Activated CD4-positive, alpha-beta memory T cell treated with anti-CD3 and anti-CD28 coated beads for 36 hours (primary cell): ENCODE data around the gene NEK6. TPM values are rescaled to one million over a fixed set of nuclear protein-coding genes. Genes with fewer than 3 reads are reported as not detected.
A peak's percentile ranks its signal among the peaks of the same experiment; 100 is the strongest.
"Not testable (repeated sequence)": the region's sequence is repeated elsewhere in the genome, so short reads cannot be mapped to it uniquely, and the experiment has no call there.

Source experiments
- CTCF ChIA-PET: fragments of 350-600 bp; sonication (Branson Sonifier 250); formaldehyde crosslinking; loops from one replicate; lab custom pipeline; 2021; ENCODE audit warnings: antibody characterized with exemption, inconsistent platforms; lab: Charles Lee
- POLR2A ChIA-PET: fragments of 350-600 bp; sonication (Branson Sonifier 250); formaldehyde crosslinking; loops from one replicate; lab custom pipeline; 2021; ENCODE audit warnings: antibody characterized with exemption; lab: Charles Lee
- DNase-seq: peaks from one replicate; pipeline ENCODE4 v3.0.0-alpha.2; 2020
- H3K27ac Mint-ChIP-seq: one replicate; pipeline ENCODE4 v1.8.0; 2021; ENCODE audit warnings: mixed read lengths
- H3K27me3 Mint-ChIP-seq: one replicate; pipeline ENCODE4 v1.8.0; 2021; ENCODE audit warnings: mixed read lengths
- H3K36me3 Mint-ChIP-seq: one replicate; pipeline ENCODE4 v1.8.0; 2021; ENCODE audit warnings: mixed read lengths
- H3K4me1 Mint-ChIP-seq: one replicate; pipeline ENCODE4 v1.8.0; 2021; ENCODE audit warnings: low read depth, mixed read lengths
- H3K4me3 Mint-ChIP-seq: one replicate; pipeline ENCODE4 v1.8.0; 2021; ENCODE audit warnings: mild to moderate bottlenecking, mixed read lengths
- H3K9me3 Mint-ChIP-seq: one replicate; pipeline ENCODE4 v1.8.0; 2021; ENCODE audit warnings: mixed read lengths
- intact Hi-C: fragments of 100-400 bp; cut with micrococcal nuclease; formaldehyde crosslinking; loops from one replicate; pipeline ENCODE4 v1.15.1; 2023
- total RNA-seq, 2 experiments: library from RNA; stranded (reverse); gene quantifications; one replicate each; pipeline ENCODE4 v1.2.3, GENCODE V29; 2021

Gene NEK6
- total RNA-seq, 2 experiments from 2014 or later: 16.1 to 18.8 TPM

DNA sequence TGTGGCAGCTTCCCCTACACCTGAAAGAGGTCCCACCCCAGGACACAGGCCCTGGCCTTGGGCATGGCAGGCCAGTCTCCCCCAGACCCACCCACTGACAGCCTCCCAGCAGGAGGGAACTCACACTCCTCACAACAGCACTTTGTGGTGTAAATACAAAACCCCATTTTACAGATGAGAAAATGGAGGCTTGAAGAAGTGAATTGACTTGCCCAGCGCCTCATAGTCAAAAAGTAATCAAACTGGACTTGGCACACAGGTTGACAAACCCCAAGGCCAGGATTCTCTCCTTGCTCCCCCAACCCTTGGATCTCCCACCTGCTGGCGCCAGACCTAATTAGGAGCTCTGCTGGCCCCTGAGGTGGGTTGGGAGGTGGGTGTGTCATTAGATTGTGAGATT lies 29.2 kb upstream of the NEK6 start:
- Mint-ChIP-seq H3K4me1 (no peaks in the 10 kb centered on the region), H3K9me3 (no peaks in the 10 kb centered on the region), H3K4me3 (no peak overlapping the region), H3K36me3 (no peaks in the 10 kb centered on the region), H3K27ac (no peak overlapping the region), H3K27me3 (peaks cover 1% of the 10 kb centered on the region)
- CTCF ChIA-PET: no interaction called here
- POLR2A ChIA-PET: no interaction called here
- intact Hi-C loops: no loop called here
- no peak for DNase-seq

DNA sequence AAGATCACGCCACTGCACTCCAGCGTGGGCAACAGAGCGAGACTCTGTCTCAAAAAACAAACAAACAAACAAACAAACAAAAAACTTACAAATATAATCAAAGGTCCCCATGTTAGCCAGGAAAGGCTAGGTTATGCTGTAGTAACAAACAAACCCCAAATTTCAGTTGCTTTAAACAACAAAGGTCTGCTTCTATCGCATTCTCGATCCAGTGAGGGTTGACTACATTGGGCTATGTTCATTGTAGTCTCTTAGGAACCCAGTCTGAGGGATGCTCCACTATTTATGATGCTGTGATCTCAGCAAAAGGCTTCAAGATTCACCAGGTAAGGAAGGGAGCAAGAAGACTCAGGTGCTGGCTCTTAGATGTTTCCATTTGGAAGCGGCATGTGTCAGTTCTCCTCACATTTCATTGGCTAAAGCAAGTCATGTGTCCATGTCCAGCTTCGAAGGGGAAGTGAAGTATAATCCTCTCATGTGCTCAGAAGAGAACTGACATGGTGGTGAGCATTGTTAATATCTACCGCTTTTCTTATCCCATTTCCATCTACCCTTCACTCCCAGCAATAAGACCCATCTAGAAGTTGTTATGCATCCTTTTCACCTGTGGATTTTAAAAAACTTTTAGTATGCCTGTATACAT lies 26.5 kb upstream of the NEK6 start:
- H3K27ac Mint-ChIP-seq: no peak overlapping the region
- no peaks in the 10 kb centered on the region for H3K9me3 Mint-ChIP-seq
- no peaks in the 10 kb centered on the region for H3K4me1 Mint-ChIP-seq
- CTCF ChIA-PET: no interaction called here
- peaks cover 1% of the 10 kb centered on the region for H3K27me3 Mint-ChIP-seq
- intact Hi-C loops: no loop called here
- no peak for DNase-seq
- no peaks in the 10 kb centered on the region for H3K36me3 Mint-ChIP-seq
- POLR2A ChIA-PET: no interaction called here
- H3K4me3 Mint-ChIP-seq: no peak overlapping the region

DNA sequence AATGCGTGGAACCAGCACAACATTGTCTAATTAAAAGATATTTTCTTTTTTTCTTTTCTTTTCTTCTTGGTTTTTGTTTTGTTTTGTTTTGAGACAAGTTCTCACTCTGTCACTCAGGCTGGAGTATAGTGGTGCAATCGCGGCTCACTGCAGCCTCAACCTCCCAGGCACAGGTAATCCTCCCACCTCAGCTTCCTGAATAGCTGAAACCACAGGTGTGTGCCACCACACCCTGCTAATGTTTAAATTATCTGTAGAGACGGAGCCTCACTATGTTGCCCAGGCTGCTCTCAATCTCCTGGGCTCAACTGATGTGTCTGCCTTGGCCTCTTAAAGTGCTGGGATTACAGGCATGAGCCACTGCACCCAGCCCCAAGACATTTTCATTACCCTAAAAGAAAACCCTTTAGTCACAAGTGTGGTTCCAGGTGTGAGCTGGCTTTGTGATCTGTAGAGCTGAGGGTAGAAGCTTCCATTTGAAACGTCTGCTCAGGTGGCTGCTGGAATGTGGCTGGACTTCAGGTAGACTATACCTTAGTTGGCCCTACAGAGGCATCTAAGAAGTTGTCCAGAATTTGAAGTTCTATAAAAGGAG lies 19.1 kb upstream of the NEK6 start:
- no peaks in the 10 kb centered on the region for H3K36me3 Mint-ChIP-seq
- H3K9me3 Mint-ChIP-seq: no peaks in the 10 kb centered on the region
- H3K27ac Mint-ChIP-seq: peak overlapping the region; percentile 3
- H3K4me3 Mint-ChIP-seq: no peak overlapping the region
- CTCF ChIA-PET: interaction anchor here (0.6 to 0.8 kb wide), 3 partner anchors 21 to 156 kb away, joined by 3 to 6 read pairs (median 4); no protein-coding TSS in a partner anchor
- peak; percentile 36 for DNase-seq
- POLR2A ChIA-PET: no interaction called here
- intact Hi-C loops: loop anchor here (1.0 to 2.0 kb wide), 2 partner anchors 16 to 22 kb away; no protein-coding TSS in a partner anchor
- peaks cover 4% of the 10 kb centered on the region for H3K27me3 Mint-ChIP-seq
- H3K4me1 Mint-ChIP-seq: peaks cover 29% of the 10 kb centered on the region

DNA sequence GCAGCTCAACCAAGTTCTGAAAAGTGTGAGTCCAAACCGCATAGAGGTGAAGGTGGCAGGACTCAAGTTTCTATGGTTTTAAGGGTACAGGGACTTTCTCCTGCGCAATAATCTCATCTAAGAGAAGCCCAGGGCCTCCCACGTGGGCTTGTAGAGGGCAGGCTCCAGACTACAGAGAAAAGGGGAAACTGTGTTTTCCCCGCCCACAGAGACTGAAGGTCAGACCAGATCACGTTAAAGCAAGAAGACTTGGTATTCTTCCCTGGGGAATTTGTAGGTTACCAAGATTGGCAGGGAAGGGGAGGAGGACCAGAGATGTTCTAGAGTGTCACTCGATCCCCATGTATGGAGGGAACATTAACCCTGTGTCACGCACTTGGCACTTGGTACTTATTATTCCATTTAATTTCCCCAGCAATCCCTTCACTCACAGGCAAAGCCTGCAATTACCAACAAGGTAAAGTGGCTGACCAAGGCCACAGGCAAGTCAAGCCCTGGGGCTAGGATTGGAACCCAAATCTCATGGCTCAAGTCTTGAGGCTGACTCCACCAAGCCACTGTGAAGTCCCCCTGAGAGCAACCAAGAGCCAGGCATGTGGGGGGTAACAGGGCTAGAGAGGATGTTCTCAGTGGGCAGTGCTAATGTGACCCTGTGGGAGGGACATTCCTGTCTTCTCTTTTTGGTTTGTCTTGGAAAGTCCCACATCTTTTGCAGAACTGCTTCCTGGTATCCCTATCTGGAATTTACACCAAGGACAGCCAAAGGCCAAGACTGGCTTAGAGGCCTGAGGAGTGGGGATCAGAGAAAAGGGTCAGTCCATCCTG lies 18.3 kb upstream of the NEK6 start:
- POLR2A ChIA-PET: no interaction called here
- H3K27ac Mint-ChIP-seq: no peak overlapping the region
- no peak overlapping the region for H3K4me3 Mint-ChIP-seq

DNA sequence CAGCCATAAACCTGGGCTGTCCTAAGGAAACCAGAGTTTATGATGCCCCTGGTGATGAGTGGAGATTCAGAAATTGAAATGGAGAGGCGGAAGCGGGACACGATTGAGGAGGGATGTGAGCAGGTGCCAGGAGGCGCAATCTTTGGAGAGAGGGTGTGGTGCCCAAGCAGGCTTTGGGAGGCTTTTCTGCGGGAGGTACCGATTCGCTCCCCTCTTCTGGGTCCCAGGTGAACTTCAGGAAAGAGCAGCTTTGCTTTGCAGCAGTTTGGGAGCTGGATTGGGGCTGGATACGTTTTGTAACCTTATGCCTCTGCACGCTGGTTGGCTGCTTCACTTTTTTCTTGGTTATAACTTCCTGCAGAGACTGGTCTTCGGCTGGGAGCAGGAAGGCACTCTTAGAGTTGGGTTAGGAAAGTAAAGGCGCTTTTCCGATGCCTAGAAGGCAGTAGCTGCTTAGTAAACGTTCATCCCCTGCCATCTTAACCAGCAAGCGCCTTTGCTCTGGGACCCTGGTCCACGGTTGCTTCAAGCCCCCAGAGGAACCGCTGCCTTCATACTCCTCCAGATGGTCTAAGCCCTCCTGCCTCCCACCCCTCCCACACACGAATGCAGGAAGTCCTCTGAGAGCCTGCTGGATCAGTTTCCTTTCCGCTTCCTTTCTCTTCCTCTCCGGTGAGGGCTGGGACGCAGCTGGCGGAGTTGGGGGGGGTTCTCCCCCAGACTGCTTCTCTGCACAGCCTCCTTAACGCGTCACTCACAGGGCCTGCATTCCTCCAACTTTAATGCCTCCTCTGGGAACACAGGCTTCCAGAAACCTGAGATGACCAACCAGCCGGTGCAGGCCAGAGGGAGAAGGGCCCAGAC lies 15.2 kb upstream of the NEK6 start:
- ChIA-PET POLR2A (no interaction called here), CTCF (interaction anchor here (1.4 kb wide), 1 partner anchor 116 kb away, joined by 3 read pairs; no protein-coding TSS in a partner anchor)
- Mint-ChIP-seq H3K4me3 (no peak overlapping the region), H3K27me3 (peaks cover 4% of the 10 kb centered on the region), H3K4me1 (peaks cover 29% of the 10 kb centered on the region), H3K36me3 (no peaks in the 10 kb centered on the region), H3K9me3 (no peaks in the 10 kb centered on the region), H3K27ac (no peak overlapping the region)
- DNase-seq: no peak
- intact Hi-C loops: no loop called here

More for the DNA sequence above, 18.3 kb upstream of the NEK6 start:
- peaks cover 29% of the 10 kb centered on the region for H3K4me1 Mint-ChIP-seq
- CTCF ChIA-PET: interaction anchor here (0.6 to 0.8 kb wide), 2 partner anchors 22 to 113 kb away, joined by 4 to 6 read pairs; no protein-coding TSS in a partner anchor
- H3K27me3 Mint-ChIP-seq: peaks cover 4% of the 10 kb centered on the region
- no peaks in the 10 kb centered on the region for H3K9me3 Mint-ChIP-seq
- DNase-seq: no peak
- intact Hi-C loops: loop anchor here (1.0 to 2.0 kb wide), 2 partner anchors 15 to 23 kb away; no protein-coding TSS in a partner anchor
- H3K36me3 Mint-ChIP-seq: no peaks in the 10 kb centered on the region

DNA sequence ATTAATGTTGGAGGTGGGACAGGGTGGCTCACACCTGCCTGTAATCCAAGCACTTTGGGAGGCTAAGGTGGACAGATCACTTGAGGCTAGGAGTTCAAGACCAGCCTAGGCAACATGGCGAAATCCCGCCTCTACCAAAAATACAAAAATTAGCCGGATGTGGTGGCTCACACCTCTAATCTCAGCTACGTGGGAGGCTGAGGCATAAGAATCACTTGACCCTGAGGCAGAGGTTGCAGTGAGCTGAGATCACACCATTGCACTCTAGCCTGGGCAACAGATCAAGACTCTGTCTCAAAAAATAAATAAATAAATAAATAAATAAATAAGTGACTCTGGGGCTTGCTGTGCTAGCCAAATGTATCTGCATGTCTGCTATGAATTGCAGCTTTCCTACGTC lies 10.4 kb upstream of the NEK6 start:
- POLR2A ChIA-PET, H3K4me3 Mint-ChIP-seq, H3K9me3 Mint-ChIP-seq, intact Hi-C loops, H3K27me3 Mint-ChIP-seq, DNase-seq, H3K36me3 Mint-ChIP-seq, H3K27ac Mint-ChIP-seq: not testable (repeated sequence)
- CTCF ChIA-PET: interaction anchor here (0.7 to 1.6 kb wide), 3 partner anchors 121 to 207 kb away, joined by 3 to 5 read pairs (median 4); no protein-coding TSS in a partner anchor
- H3K4me1 Mint-ChIP-seq: peaks cover 15% of the 10 kb centered on the region

DNA sequence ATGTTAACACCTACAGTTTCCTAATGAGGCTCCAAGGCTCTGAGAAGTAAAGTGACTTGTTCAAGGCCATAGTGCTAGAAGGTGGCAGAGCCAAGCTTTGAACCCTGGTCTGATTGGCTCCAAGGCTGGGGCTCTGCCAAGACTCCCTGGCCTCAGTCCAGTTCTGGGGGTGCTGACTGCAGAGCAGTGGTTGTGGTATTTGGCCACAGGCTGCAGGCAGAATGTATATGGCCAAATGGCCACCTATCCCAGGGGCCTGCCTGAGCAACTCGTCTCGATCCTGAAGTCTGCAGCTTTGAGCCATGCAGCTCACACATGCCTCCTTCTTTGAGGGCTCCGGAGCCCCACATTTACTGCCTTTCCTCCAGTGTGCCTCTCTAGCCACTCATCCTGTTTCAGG lies 9.7 kb upstream of the NEK6 start:
- H3K27me3 Mint-ChIP-seq: peaks cover 2% of the 10 kb centered on the region
- DNase-seq: no peak
- no peak overlapping the region for H3K27ac Mint-ChIP-seq
- H3K9me3 Mint-ChIP-seq: no peaks in the 10 kb centered on the region
- H3K4me3 Mint-ChIP-seq: no peak overlapping the region
- H3K4me1 Mint-ChIP-seq: peaks cover 13% of the 10 kb centered on the region
- ChIA-PET CTCF (interaction anchor here (0.7 to 1.6 kb wide), 3 partner anchors 121 to 208 kb away, joined by 3 to 5 read pairs (median 4); no protein-coding TSS in a partner anchor), POLR2A (no interaction called here)
- H3K36me3 Mint-ChIP-seq: no peaks in the 10 kb centered on the region
- intact Hi-C loops: no loop called here

DNA sequence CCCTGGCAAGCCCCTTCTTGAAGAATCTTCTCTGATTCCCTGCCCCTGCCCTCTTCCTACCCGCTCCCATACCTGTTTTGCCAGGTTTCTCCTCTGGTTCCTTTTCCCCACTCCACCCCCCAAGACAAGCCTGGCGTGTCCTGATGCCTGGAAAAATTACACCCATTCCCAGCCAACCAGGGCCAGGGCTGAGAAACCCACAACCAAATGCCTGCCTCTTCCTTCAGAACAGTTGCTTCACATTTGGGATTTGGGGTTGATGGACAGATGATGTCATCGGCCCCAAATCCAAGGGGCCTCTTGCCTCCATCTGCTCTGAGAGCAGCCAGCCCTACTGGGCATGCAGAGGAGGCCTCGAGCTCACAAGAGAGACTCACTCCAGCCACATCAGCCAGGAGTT lies 8.8 kb upstream of the NEK6 start:
- no peak overlapping the region for H3K27ac Mint-ChIP-seq
- DNase-seq: no peak
- no peaks in the 10 kb centered on the region for H3K9me3 Mint-ChIP-seq
- H3K4me3 Mint-ChIP-seq: no peak overlapping the region
- peaks cover 20% of the 10 kb centered on the region for H3K4me1 Mint-ChIP-seq
- CTCF ChIA-PET: no interaction called here
- POLR2A ChIA-PET: no interaction called here
- peaks cover 2% of the 10 kb centered on the region for H3K27me3 Mint-ChIP-seq
- intact Hi-C loops: no loop called here
- no peaks in the 10 kb centered on the region for H3K36me3 Mint-ChIP-seq

DNA sequence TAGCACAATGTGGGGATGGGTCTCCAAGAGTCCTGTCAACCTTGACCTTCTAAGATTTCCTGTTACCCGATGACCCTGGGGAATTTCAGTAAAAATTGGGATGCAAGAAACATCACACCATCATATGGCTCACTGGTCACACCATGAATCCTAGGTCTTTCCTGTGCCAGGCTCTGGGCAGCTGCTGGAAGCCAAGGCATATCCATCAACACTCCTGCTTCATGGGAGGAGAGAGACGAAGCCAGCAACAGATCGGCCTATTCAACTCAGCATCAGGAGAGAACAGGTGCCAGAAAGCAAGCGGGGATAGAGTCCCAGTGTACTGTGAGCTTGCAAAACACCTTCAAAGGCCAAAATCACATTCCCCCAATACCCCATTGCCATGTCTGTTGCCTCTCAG lies 6.5 kb upstream of the NEK6 start:
- POLR2A ChIA-PET: no interaction called here
- H3K27me3 Mint-ChIP-seq: peaks cover 2% of the 10 kb centered on the region
- intact Hi-C loops: no loop called here
- no peaks in the 10 kb centered on the region for H3K36me3 Mint-ChIP-seq
- CTCF ChIA-PET: no interaction called here
- no peaks in the 10 kb centered on the region for H3K9me3 Mint-ChIP-seq
- no peak for DNase-seq
- peaks cover 40% of the 10 kb centered on the region for H3K4me1 Mint-ChIP-seq
- H3K4me3 Mint-ChIP-seq: no peak overlapping the region
- no peak overlapping the region for H3K27ac Mint-ChIP-seq

DNA sequence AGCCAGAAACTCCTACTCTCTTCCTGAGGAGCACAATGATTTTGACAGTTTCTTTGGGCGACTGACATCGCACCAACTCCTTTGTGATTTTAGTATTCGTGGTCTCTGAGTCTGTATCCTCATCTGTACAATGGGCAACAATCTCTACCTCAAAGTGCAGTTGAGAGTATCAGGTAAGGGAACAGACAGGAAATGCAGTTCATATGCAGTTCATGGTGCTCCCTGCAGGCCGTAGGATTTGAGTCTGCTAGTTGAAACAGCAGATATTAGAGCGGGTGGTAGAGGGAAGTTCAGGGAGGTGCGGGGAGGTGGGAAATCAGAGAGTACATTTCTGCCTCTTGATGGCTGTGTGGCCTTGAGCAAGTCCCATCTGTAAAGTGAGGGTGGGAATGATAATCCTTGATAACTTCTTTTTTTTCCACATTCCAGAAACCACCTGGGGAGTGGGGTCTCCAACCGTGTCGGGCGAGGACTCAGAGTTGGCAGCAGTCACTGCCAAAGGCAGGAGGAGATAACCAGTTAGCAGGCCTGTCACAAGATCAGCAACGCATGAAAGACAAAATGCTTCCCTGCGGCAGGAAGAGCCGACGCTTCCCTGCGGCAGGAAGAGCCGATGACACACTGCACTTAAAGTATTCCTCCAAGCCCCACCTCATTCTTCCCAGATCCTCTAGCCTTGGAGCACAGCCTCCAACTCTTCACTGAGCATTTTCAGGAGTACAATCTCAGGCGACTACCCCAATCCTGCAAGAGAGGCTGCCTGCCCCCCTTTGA lies 6.0 kb upstream of the NEK6 start:
- ChIA-PET CTCF (no interaction called here), POLR2A (interaction anchor here (0.5 kb wide), 1 partner anchor 17 kb away, joined by 4 read pairs; no protein-coding TSS in a partner anchor)
- H3K9me3 Mint-ChIP-seq: no peaks in the 10 kb centered on the region
- no peak for DNase-seq
- intact Hi-C loops: no loop called here
- H3K36me3 Mint-ChIP-seq: no peaks in the 10 kb centered on the region
- H3K4me1 Mint-ChIP-seq: peaks cover 44% of the 10 kb centered on the region
- H3K27me3 Mint-ChIP-seq: peaks cover 6% of the 10 kb centered on the region
- no peak overlapping the region for H3K27ac Mint-ChIP-seq
- no peak overlapping the region for H3K4me3 Mint-ChIP-seq

DNA sequence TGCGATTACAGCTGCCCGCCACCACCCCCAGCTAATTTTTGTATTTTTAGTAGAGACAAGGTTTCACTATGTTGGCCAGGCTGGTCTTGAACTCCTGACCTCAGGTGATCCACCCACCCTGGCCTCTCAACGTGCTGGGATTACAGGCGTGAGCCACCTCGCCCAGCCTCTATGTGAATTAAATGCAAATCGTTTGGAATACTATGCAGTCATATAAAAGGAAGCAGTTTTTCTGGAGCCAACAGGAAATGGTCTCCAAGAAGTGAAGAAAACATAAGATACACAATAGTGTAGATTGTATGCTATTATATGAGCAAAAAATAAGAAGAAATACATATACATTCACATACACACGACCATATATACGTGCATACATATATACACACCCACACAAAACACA lies 4.9 kb upstream of the NEK6 start:
- CTCF ChIA-PET, intact Hi-C loops, H3K9me3 Mint-ChIP-seq, H3K36me3 Mint-ChIP-seq, H3K4me3 Mint-ChIP-seq, H3K27ac Mint-ChIP-seq, POLR2A ChIA-PET, DNase-seq: not testable (repeated sequence)
- peaks cover 49% of the 10 kb centered on the region for H3K4me1 Mint-ChIP-seq
- peaks cover 12% of the 10 kb centered on the region for H3K27me3 Mint-ChIP-seq
